Brain microvascular endothelial cell (primary cell): ENCODE measurements around the gene DDHD1.

Experiments
- DNase-seq: peaks from one replicate; pipeline ENCODE4 v3.0.0-alpha.2; 2020
- H3K27ac ChIP-seq: fragments of 250-450 bp; sonication (Bioruptor Pico); 2 replicates; pipeline ENCODE4 v1.5.1; 2020; ENCODE audit warnings: mild to moderate bottlenecking, moderate library complexity
- H3K27me3 ChIP-seq: fragments of 250-450 bp; sonication (Bioruptor Pico); replicated peaks from 2 replicates; pipeline ENCODE4 v1.5.1; 2020; ENCODE audit warnings: mild to moderate bottlenecking
- H3K36me3 ChIP-seq: fragments of 250-450 bp; sonication (Bioruptor Pico); replicated peaks from 2 replicates; pipeline ENCODE4 v1.5.1; 2020; ENCODE audit warnings: mild to moderate bottlenecking
- H3K4me3 ChIP-seq: 2 replicates; pipeline ENCODE4 v1.5.1; 2011; ENCODE audit warnings: low read depth, mild to moderate bottlenecking, control low read depth, low read length, moderate library complexity
- CTCF ChIP-seq: IDR thresholded peaks from 2 replicates; pipeline ENCODE4 v1.5.1; 2011; ENCODE audit warnings: low read depth, mild to moderate bottlenecking, moderate library complexity, low read length, control low read depth, inconsistent platforms; ENCODE audit errors: missing control alignments
- in situ Hi-C: cut with HindIII; loops from 2 replicates; pipeline ENCODE4 v1.10.0; 2017; ENCODE audit warnings: low sequenced_read_pairs, low pct_ligation_motif_present

The DDHD1 gene

GRCh38 chr14:53020193-53020932 is 132.8 kb downstream of the DDHD1 start:
- no peaks in the 10 kb centered on the region for H3K36me3 ChIP-seq
- in situ Hi-C loops, result no loop called here
- no peak for DNase-seq
- no peak overlapping the region for H3K27ac ChIP-seq
- H3K27me3 ChIP-seq, result no peaks in the 10 kb centered on the region
- H3K4me3 ChIP-seq, result no peak overlapping the region
- no peak for TF ChIP-seq CTCF

GRCh38 chr14:53019406-53019805 is 133.7 kb downstream of the DDHD1 start:
- DNase-seq, result no peak
- in situ Hi-C loops, result no loop called here
- no peak overlapping the region for H3K27ac ChIP-seq
- TF ChIP-seq CTCF, result no peak
- no peaks in the 10 kb centered on the region for H3K36me3 ChIP-seq
- H3K27me3 ChIP-seq, result no peaks in the 10 kb centered on the region
- no peak overlapping the region for H3K4me3 ChIP-seq

- no peak for DNase-seq
- TF ChIP-seq CTCF, result no peak
- no peaks in the 10 kb centered on the region for H3K36me3 ChIP-seq
- H3K27me3 ChIP-seq, result no peaks in the 10 kb centered on the region
- in situ Hi-C loops, result no loop called here
- H3K27ac ChIP-seq, result no peak overlapping the region
- no peak overlapping the region for H3K4me3 ChIP-seq
Observed at GRCh38 chr14:53017837-53018236, 135.3 kb downstream of the DDHD1 start.

GRCh38 chr14:53016919-53017318 is 136.2 kb downstream of the DDHD1 start:
- DNase-seq, result no peak
- in situ Hi-C loops, result no loop called here
- TF ChIP-seq CTCF, result no peak
- Histone ChIP-seq H3K4me3 (no peak overlapping the region), H3K27me3 (no peaks in the 10 kb centered on the region), H3K36me3 (no peaks in the 10 kb centered on the region), H3K27ac (peak overlapping the region; percentile 58)

- no peak for TF ChIP-seq CTCF
- H3K36me3 ChIP-seq, result no peaks in the 10 kb centered on the region
- H3K27ac ChIP-seq, result peak overlapping the region; percentile 58
- in situ Hi-C loops, result no loop called here
- no peaks in the 10 kb centered on the region for H3K27me3 ChIP-seq
- peak; percentile 76 for DNase-seq
- H3K4me3 ChIP-seq, result no peak overlapping the region
Observed at GRCh38 chr14:53016491-53016890, 136.6 kb downstream of the DDHD1 start.

GRCh38 chr14:53011053-53011462 is 142.1 kb downstream of the DDHD1 start:
- peak overlapping the region; percentile 64 for H3K27ac ChIP-seq
- H3K36me3 ChIP-seq, result no peaks in the 10 kb centered on the region
- in situ Hi-C loops, result no loop called here
- H3K27me3 ChIP-seq, result no peaks in the 10 kb centered on the region
- DNase-seq, result peak; percentile 97
- TF ChIP-seq CTCF, result no peak
- no peak overlapping the region for H3K4me3 ChIP-seq
